ENCODE measurements around the gene KRTAP13-2. TPM values are rescaled to one million over a fixed set of nuclear protein-coding genes. Genes with fewer than 3 reads are reported as not detected.

KRTAP13-2 gene
- total RNA-seq, 1 experiment from 2014 or later: not detected

DNA sequence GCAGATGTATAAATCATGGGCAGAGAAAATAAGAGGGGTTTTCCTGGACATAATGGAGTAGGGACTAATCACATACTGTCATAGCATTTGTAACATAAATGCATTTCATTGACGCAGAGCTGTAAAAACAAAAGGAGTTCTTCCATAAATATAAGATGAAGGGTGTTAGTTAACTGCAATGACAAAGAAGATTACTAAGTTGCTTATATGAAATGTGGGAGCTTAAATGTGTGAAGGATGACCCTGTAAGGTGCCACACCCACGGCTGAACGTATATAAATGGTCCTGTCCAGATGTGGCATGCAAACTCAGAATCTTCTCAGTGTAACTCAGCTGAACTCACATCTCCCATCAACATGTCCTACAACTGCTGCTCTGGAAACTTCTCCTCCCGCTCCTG lies 23.7 kb upstream of the KRTAP13-2 start, which contains the start of gene KRTAP13-1:
Gene KRTAP13-1 (plus strand): TSS at position 301 of the 400 bp plus-strand sequence. CDS start 56 bp downstream, at position 357.
- Histone ChIP-seq H3T11ph (ENCODE audit: low read length) (no peak within 1 kb of the TSS), H4K20me1 (ENCODE audit: control insufficient read depth, insufficient read depth, insufficient read length) (no peaks in the 10 kb centered on the region), H4K8ac (replicated peaks; ENCODE audit: insufficient read length, low read depth, low read length) (no peak within 1 kb of the TSS), H3K4me1 (ENCODE audit: insufficient read depth, low read length) (no peaks in the 10 kb centered on the region), H3K4me2 (ENCODE audit: insufficient read depth, insufficient read length, low read length) (no peak within 1 kb of the TSS), H4K5ac (ENCODE audit: insufficient read length, low read depth, low read length) (no peak within 1 kb of the TSS), H3K4ac (ENCODE audit: low read depth, low read length) (no peak within 1 kb of the TSS), H3K79me2 (ENCODE audit: insufficient read depth, low read length) (no peaks in the 10 kb centered on the region), H2AFZ (ENCODE audit: low read length) (no peak within 1 kb of the TSS), H3K79me1 (ENCODE audit: insufficient read depth, low read depth, low read length, poor library complexity, severe bottlenecking) (no peaks in the 10 kb centered on the region), H2BK5ac (ENCODE audit: insufficient read length, low read length) (no peak within 1 kb of the TSS), H2BK15ac (ENCODE audit: low read depth, low read length) (no peak within 1 kb of the TSS), H3K9ac (ENCODE audit: extremely low read depth, insufficient read length, low read length) (no peak within 1 kb of the TSS), H2BK12ac (ENCODE audit: insufficient read length, low read depth, low read length) (no peak within 1 kb of the TSS), H2BK20ac (ENCODE audit: low read depth, low read length, poor library complexity, severe bottlenecking) (no peak within 1 kb of the TSS), H3K23me2 (ENCODE audit: insufficient read length, low read depth, low read length, poor library complexity, severe bottlenecking) (no peaks in the 10 kb centered on the region), H3K27ac (ENCODE audit: insufficient read length, low read depth, low read length) (no peak within 1 kb of the TSS), H2BK120ac (ENCODE audit: low read depth, low read length, poor library complexity, severe bottlenecking) (no peak within 1 kb of the TSS), H3K27me3 (ENCODE audit: insufficient read depth, low read length) (no peaks in the 10 kb centered on the region), H3K14ac (ENCODE audit: insufficient read depth, low read length) (no peak within 1 kb of the TSS), H4K91ac (ENCODE audit: insufficient read length, low read depth, low read length) (no peak within 1 kb of the TSS), H3K56ac (ENCODE audit: insufficient read length, low read depth, low read length) (no peak within 1 kb of the TSS), H3K18ac (ENCODE audit: insufficient read length, low read depth, low read length) (no peak within 1 kb of the TSS), H3K9me3 (ENCODE audit: control insufficient read depth, low read depth, low read length) (no peaks in the 10 kb centered on the region), H3K23ac (ENCODE audit: insufficient read length, low read depth, low read length) (no peak within 1 kb of the TSS), H2AK5ac (ENCODE audit: insufficient read length, low read length) (no peak within 1 kb of the TSS)
- Mint-ChIP-seq H3K4me1 (no peaks in the 10 kb centered on the region), H3K4me3 (no peak within 1 kb of the TSS), H3K36me3 (ENCODE audit: insufficient read depth in 1 of 3, low read depth in 3 of 3) (no peaks in the 10 kb centered on the region; a peak in 1 of 7 replicates), H3K27ac (no peak within 1 kb of the TSS), H3K27me3 (ENCODE audit: low read depth) (no peaks in the 10 kb centered on the region), H3K9me3 (peaks cover 3 to 4% of the 10 kb centered on the region in 2 experiments; a peak in 3 of 5 replicates)
- TF ChIP-seq, protein P1, sequence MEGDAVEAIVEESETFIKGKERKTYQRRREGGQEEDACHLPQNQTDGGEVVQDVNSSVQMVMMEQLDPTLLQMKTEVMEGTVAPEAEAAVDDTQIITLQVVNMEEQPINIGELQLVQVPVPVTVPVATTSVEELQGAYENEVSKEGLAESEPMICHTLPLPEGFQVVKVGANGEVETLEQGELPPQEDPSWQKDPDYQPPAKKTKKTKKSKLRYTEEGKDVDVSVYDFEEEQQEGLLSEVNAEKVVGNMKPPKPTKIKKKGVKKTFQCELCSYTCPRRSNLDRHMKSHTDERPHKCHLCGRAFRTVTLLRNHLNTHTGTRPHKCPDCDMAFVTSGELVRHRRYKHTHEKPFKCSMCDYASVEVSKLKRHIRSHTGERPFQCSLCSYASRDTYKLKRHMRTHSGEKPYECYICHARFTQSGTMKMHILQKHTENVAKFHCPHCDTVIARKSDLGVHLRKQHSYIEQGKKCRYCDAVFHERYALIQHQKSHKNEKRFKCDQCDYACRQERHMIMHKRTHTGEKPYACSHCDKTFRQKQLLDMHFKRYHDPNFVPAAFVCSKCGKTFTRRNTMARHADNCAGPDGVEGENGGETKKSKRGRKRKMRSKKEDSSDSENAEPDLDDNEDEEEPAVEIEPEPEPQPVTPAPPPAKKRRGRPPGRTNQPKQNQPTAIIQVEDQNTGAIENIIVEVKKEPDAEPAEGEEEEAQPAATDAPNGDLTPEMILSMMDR (conservative IDR thresholded peaks at IDR 0.05): no peak
- WGBS (ENCODE audit: extremely low coverage, insufficient read length, low lambda C conversion rate): no CpG with 5 or more reads among the region's 4 CpGs
- DNase-seq: no peak
